ENCODE results near the gene S1PR3. TPM values are rescaled to one million over a fixed set of nuclear protein-coding genes. Genes with fewer than 3 reads are reported as not detected.

The S1PR3 gene
- total and polyA plus RNA-seq, 3 donors from 2014 or later: 4.5 to 7.2 (median 7.0) TPM

GRCh38 chr9:88976890-88977257 is 14.4 kb upstream of the S1PR3 start:
- Histone ChIP-seq H3K27ac (no peak overlapping the region), H3K4me1 (no peaks in the 10 kb centered on the region), H3K27me3 (no peaks in the 10 kb centered on the region), H3K9me3 (no peaks in the 10 kb centered on the region), H3K4me3 (no peak overlapping the region), H3K36me3 (ENCODE audit: low read depth, missing control alignments) (no peaks in the 10 kb centered on the region)
- TF ChIP-seq POLR2A (IDR thresholded peaks at IDR 0.05) (no peak), CTCF (IDR thresholded peaks at IDR 0.05) (no peak)
- intact Hi-C loops (cut with DNase I; ENCODE audit: low total_unique reads): no loop called here
- 78 to 96% methylated on average over 5 of the region's 5 CpGs for WGBS, 2 donors
- DNase-seq: no peak

GRCh38 chr9:88978034-88978433 is 13.2 kb upstream of the S1PR3 start:
- Histone ChIP-seq H3K36me3 (ENCODE audit: low read depth, missing control alignments) (no peaks in the 10 kb centered on the region), H3K9me3 (no peaks in the 10 kb centered on the region), H3K27me3 (no peaks in the 10 kb centered on the region), H3K4me3 (no peak overlapping the region), H3K27ac (no peak overlapping the region), H3K4me1 (no peaks in the 10 kb centered on the region)
- WGBS, 2 donors: 84 to 89% methylated on average over 5 of the region's 5 CpGs
- intact Hi-C loops (cut with DNase I; ENCODE audit: low total_unique reads): no loop called here
- no peak for DNase-seq
- TF ChIP-seq POLR2A (IDR thresholded peaks at IDR 0.05) (no peak), CTCF (IDR thresholded peaks at IDR 0.05) (no peak)

GRCh38 chr9:88979021-88979420 is 12.2 kb upstream of the S1PR3 start:
- WGBS, 2 donors: 75 to 79% methylated on average over 2 of the region's 2 CpGs
- H3K4me1 ChIP-seq: no peaks in the 10 kb centered on the region
- H3K9me3 ChIP-seq: no peaks in the 10 kb centered on the region
- DNase-seq: no peak
- H3K27ac ChIP-seq: no peak overlapping the region
- no peak overlapping the region for H3K4me3 ChIP-seq
- intact Hi-C loops (cut with DNase I; ENCODE audit: low total_unique reads): no loop called here
- H3K36me3 ChIP-seq (ENCODE audit: low read depth, missing control alignments): no peaks in the 10 kb centered on the region
- TF ChIP-seq POLR2A (IDR thresholded peaks at IDR 0.05) (no peak), CTCF (IDR thresholded peaks at IDR 0.05) (no peak)
- H3K27me3 ChIP-seq: no peaks in the 10 kb centered on the region

GRCh38 chr9:88979791-88980190 is 11.5 kb upstream of the S1PR3 start:
- TF ChIP-seq POLR2A (IDR thresholded peaks at IDR 0.05) (no peak), CTCF (IDR thresholded peaks at IDR 0.05) (no peak)
- intact Hi-C loops (cut with DNase I; ENCODE audit: low total_unique reads): no loop called here
- Histone ChIP-seq H3K27ac (no peak overlapping the region), H3K4me3 (no peak overlapping the region), H3K9me3 (no peaks in the 10 kb centered on the region), H3K4me1 (no peaks in the 10 kb centered on the region), H3K27me3 (no peaks in the 10 kb centered on the region), H3K36me3 (ENCODE audit: low read depth, missing control alignments) (no peaks in the 10 kb centered on the region)
- WGBS, 2 donors: 93 to 100% methylated on average over 2 of the region's 2 CpGs
- DNase-seq: no peak

- Histone ChIP-seq H3K9me3 (no peaks in the 10 kb centered on the region), H3K27ac (no peak overlapping the region), H3K36me3 (ENCODE audit: low read depth, missing control alignments) (no peaks in the 10 kb centered on the region), H3K27me3 (no peaks in the 10 kb centered on the region), H3K4me3 (no peak overlapping the region), H3K4me1 (no peaks in the 10 kb centered on the region)
- WGBS, 2 donors: 72 to 74% methylated on average over 1 of the region's 1 CpG
- TF ChIP-seq CTCF (IDR thresholded peaks at IDR 0.05) (no peak), POLR2A (IDR thresholded peaks at IDR 0.05) (no peak)
- no peak for DNase-seq
- intact Hi-C loops (cut with DNase I; ENCODE audit: low total_unique reads): no loop called here
Measured at GRCh38 chr9:88980740-88981203, 10.5 kb upstream of the S1PR3 start.

Measured in testis (tissue), 3 donors.